Mononuclear cell (primary cell): ENCODE data around the gene COL2A1. TPM values are rescaled to one million over a fixed set of nuclear protein-coding genes. Genes with fewer than 3 reads are reported as not detected.

Source experiments
- H3K27me3 ChIP-seq: 2 replicates; pipeline ENCODE4 v1.6.0; 2011; ENCODE audit warnings: low read length, control low read depth; ENCODE audit not compliant: insufficient read depth
- H3K4me1 ChIP-seq: 2 replicates; pipeline ENCODE4 v1.5.1; 2011; ENCODE audit warnings: mild to moderate bottlenecking, low read length, control low read depth; ENCODE audit not compliant: insufficient read depth
- H3K4me3 ChIP-seq: 2 replicates; pipeline ENCODE4 v1.5.1; 2011; ENCODE audit warnings: mild to moderate bottlenecking, low read length, moderate library complexity
- H3K9me3 ChIP-seq: 2 replicates; pipeline ENCODE4 v1.5.1; 2011; ENCODE audit warnings: low read depth, mild to moderate bottlenecking, control low read depth, low read length
- total RNA-seq: library from RNA; depleted of rRNA; stranded (reverse); fragments of >200 nt; gene quantifications from one replicate; pipeline ENCODE4 v1.2.3, GENCODE V29; 2012

COL2A1 gene
- total RNA-seq, 1 donor, result not detected

DNA sequence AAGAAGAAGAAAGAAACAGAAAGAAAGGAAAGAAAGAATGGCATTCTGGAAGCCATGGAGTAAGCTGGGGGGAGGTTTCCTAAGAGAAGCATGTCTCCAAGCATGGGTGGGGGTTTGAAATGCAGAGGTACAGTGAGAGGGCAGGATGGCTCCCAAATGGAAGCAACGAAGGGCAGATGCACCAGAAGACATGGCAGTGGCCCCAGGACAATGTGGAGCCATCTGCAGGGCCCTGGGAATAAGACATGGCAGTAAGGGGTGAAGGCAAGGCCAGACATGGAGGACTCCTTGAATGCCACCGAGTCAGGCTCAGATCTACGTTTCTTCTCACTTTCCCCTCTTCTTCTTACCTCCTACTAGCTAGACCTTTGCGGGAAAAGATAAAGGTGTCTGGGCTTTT is 4.7 kb upstream of the COL2A1 start:
- H3K4me3 ChIP-seq, result no peak overlapping the region
- H3K4me1 ChIP-seq, result peaks cover 12% of the 10 kb centered on the region
- peaks cover 54% of the 10 kb centered on the region for H3K27me3 ChIP-seq
- H3K9me3 ChIP-seq, result no peaks in the 10 kb centered on the region

DNA sequence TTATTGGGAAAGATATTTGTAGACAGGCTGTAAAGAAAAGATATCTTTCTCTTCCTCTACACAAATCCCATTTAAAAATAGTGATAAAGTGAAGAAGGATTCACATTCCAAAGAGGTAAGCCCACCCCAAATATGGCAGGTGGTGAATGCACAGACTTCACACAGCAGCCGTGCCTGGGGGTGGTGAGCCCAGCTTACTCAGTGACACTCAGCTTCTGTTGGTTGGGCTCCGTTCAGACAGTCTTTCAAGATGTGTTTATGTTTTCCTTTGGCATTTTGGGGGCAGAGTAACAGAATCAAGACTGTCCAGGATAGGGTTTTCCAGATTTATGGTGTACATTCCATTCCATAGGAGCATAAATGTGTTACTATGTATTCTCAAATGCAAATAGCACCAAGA is 4.1 kb upstream of the COL2A1 start:
- no peak overlapping the region for H3K4me3 ChIP-seq
- peaks cover 18% of the 10 kb centered on the region for H3K4me1 ChIP-seq
- H3K9me3 ChIP-seq, result no peaks in the 10 kb centered on the region
- H3K27me3 ChIP-seq, result peaks cover 60% of the 10 kb centered on the region

DNA sequence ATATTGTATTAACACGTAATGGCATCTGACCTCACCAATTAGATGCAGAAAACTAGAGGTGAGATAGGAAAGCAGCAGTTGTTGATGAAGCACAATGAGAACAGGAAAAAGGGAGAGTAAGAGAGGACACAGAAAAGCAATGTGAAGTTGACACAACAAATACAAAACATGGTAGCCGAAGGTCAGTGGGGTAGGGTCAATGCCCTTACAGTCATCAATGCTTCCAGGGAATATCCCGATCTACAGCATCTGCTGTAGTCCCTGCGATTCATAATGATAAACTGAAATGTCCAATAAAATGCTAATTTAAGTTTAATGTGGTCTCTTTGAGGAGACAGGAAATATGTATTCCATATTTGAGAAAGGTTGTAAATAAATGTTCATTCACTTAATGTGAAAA is 2.9 kb upstream of the COL2A1 start:
- Histone ChIP-seq H3K4me1 (peaks cover 30% of the 10 kb centered on the region), H3K27me3 (peaks cover 71% of the 10 kb centered on the region), H3K4me3 (no peak overlapping the region), H3K9me3 (no peaks in the 10 kb centered on the region)

DNA sequence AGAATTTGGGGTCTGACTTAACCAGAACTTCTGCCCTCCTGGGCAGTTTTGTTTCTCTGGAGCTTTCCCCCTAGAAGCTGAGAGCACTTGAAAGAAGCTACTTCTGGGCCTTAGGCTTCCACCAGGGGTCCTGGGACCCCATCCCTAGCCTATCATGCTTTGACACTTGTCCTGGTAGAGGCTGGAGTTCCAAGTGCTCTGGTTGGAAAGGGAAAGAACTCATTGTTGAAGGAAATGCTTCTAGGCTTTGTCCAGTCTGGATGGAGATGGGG is 1.4 kb upstream of the COL2A1 start:
- Histone ChIP-seq H3K9me3 (no peaks in the 10 kb centered on the region), H3K4me3 (no peak overlapping the region), H3K27me3 (peaks cover 84% of the 10 kb centered on the region), H3K4me1 (peaks cover 44% of the 10 kb centered on the region)

DNA sequence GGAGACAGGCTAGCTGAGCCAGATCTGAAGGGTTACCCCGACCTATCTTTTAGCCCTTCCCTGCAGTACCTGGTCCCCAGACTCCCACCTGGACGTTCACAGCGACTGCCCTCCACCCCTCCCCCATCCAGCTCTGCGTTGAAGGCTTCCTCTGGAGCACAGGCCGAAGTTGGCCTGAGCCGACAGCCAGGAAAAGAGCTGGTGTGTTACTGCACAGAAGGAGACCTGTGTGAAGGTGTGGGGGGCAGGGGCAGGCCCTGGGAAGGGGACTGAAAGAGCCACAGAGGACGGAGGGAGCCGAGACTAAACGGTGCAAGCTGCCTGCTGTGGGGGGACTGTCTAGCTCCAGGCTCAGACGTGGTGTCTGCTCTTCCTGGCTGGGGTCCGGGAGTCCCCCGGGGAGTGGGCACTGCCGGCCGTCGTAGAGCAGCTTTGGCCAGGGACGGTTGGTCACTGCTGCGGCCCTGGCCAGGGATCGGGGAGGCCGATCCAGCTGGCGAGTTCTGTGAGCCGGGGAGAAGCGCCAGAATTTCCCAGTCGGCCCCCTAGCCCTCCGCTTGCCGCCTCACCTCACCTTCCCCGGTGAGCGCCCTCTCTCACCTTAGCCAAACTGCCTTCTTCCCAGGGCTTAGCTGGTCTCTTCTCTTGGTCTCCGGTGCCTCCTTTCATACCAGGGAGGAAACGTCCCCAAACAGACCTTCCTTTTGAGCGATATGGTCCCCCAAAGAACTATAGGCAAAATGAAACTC is 899 bp upstream of the COL2A1 start:
- peaks cover 89% of the 10 kb centered on the region for H3K27me3 ChIP-seq

DNA sequence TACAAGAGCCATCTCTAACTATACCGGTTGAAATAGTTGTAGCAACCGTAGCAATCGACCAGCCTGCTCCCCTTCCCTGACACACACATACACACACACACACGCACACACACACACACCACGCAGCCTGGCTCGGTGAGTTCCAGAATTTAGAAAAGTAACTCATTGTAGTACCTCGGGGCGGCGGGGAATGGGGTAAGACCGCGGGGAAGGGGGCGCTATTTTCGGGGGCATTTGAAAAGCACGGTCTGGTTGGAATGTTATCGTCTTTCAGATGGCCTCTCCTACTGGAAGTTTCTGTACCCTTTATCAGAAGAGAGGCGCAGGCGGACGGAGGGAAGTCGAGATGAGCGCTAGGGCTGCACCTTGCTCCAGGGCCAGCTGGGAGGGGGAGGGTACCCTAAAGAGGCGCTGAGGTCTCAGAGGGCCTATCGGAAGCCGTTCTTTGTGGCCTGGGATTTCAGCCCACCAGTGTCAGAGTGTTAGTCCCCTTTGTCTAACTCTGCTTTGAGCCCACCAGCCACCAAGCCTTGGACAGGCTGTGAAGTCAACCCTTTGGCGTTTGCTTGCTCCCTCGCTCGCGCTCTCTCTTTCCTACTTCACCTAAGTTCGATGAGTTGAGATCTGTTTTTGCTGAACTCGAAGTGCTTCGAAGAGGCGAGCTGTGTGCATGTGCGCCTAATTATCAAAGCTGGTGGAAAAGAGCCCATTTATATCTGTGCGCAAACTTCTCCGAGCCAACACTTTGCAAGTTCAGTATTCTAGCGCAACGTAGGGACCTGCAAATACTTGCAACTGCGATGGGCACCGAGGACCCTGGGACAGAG is 837 bp downstream of the COL2A1 start:
- H3K27me3 ChIP-seq, result peaks cover 97% of the 10 kb centered on the region
- H3K4me3 ChIP-seq, result no peak overlapping the region
- peaks cover 44% of the 10 kb centered on the region for H3K4me1 ChIP-seq
- no peaks in the 10 kb centered on the region for H3K9me3 ChIP-seq

More for the DNA sequence above, 899 bp upstream of the COL2A1 start:
- Histone ChIP-seq H3K9me3 (no peaks in the 10 kb centered on the region), H3K4me3 (no peak overlapping the region), H3K4me1 (peaks cover 44% of the 10 kb centered on the region)

DNA sequence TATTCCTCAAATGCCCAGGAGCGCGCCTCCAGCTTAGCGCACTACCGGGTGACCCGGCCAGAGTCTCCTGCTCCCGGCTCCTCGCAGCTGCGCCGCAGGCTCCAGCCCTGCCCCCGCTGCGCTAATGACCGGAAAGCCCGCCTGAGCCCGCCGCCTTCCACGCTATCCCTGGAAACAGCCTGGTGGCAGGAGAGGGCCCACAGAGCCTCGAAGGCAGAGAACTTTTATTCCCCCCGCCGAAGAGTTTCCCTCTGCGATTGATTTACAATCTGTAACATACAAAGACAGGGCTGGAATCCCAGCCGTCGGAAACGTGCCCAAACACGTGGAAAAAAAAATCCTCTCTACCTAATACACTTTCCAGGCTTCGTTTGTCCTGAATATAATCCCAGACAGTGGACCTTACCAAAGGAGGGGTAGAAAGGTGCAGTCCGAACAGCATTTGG is 1.5 kb downstream of the COL2A1 start:
- Histone ChIP-seq H3K27me3 (peaks cover 98% of the 10 kb centered on the region), H3K9me3 (no peaks in the 10 kb centered on the region), H3K4me3 (no peak overlapping the region), H3K4me1 (peaks cover 44% of the 10 kb centered on the region)

DNA sequence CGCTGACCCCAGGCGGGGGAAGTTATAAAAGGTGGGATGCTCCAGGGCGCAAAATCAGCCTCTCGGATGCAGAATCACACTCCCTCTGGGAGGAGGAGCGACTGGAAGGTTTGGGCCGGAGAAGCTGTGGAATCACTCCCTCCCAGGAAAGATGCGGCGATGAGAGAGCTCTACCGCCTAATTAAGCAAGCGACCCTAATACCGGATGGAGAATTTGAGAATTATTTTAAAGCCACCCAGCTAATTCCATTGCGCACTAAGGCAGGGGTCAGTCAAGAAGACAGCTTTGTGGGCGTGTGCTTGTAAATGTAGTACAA is 1.9 kb downstream of the COL2A1 start:
- Histone ChIP-seq H3K4me1 (peaks cover 44% of the 10 kb centered on the region), H3K27me3 (peaks cover 97% of the 10 kb centered on the region), H3K4me3 (no peak overlapping the region), H3K9me3 (no peaks in the 10 kb centered on the region)

DNA sequence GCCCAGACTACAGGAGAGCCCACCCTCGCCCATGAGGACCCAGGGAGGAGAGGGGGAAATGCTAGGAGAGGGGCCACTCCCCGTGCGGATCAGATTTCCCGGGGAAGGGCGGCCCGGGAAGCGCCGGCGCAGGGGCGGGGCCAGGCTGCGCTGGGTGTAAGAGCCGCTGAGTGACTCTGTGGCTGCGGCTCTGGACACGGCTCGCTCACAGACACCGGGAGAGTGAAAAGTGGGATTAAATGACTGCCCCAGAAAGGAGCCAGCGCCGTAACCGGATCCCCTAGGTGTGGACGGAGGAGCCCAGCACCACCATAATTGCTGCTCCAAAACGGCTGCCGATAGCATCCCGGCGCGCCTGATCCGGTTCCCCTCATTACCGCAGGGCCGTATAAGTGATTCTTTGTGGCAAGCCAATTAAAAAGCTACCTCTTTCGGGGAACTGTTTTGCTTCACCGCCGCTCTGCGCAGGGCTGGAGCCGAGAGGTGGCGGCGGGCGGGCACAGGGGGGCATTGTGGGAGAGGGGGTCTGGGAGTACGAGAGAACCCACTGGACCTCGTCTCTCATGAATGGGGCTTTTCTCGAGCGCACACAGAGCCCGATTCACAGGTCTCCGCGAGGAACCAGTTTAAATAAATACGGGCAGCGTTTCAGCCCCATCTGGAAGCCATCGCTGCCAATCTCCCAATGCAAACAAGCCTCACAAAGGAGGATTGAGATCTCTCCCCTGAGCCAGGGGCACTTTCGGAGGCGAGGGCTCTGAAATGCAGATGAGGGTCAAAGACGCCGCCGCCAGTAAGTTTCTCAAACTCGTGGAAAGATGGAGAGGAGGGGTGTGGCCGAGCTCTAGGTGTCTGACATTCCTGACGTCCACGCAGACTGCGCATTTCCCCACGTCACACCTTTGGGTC is 2.5 kb downstream of the COL2A1 start:
- Histone ChIP-seq H3K4me3 (no peak overlapping the region), H3K4me1 (peaks cover 44% of the 10 kb centered on the region)

DNA sequence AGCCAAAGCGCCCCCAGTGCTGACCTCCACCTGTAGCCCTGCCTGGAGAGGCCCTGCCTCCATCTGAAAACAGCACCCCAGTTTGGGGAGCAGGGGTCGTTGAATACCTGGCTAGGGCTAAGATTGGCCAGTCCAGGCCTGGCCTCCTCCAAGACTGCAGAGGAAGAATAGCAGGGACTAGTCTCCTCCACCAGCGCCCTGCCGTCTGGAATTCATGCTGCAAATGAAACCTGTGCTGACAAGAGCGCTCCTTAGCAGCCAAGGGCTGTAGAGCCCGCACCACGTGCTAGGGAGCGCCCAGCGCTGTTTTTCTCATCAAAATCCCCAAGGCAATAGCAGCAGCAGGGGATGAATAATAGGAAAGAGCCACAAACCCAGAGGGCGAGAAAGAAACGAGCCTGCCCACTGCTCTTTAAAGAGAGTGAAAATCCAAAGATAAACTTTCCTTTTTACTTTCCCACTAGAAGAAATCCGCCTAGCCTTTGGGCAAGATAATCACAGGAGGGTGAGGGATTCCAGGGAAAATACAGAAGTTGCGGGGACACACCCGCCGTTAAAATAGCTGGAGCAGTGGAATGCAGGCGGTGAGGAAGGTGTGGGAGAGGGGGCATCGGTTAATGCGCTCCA is 3.3 kb downstream of the COL2A1 start:
- H3K9me3 ChIP-seq, result no peaks in the 10 kb centered on the region
- peaks cover 97% of the 10 kb centered on the region for H3K27me3 ChIP-seq
- no peak overlapping the region for H3K4me3 ChIP-seq
- H3K4me1 ChIP-seq, result peaks cover 44% of the 10 kb centered on the region

More for the DNA sequence above, 2.5 kb downstream of the COL2A1 start:
- no peaks in the 10 kb centered on the region for H3K9me3 ChIP-seq
- peaks cover 97% of the 10 kb centered on the region for H3K27me3 ChIP-seq

DNA sequence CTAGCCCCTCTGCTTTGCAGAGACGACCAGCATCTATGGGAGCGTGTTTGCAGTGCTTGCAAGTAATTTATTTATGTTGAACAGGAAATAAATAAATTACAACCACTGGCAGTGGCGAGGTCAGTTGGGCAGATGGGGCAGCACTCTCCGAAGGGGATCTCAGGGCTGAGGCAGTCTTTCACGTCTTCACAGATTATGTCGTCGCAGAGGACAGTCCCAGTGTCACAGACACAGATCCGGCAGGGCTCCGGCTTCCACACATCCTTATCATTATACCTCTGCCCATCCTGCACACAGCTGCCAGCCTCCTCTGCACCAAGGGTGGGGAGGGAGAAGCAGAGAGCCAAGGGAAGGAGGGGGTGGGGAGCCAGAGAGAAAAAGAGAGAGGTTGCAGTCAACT is 4.5 kb downstream of the COL2A1 start:
- Histone ChIP-seq H3K9me3 (no peaks in the 10 kb centered on the region), H3K4me3 (no peak overlapping the region), H3K4me1 (peaks cover 40% of the 10 kb centered on the region), H3K27me3 (peaks cover 88% of the 10 kb centered on the region)

DNA sequence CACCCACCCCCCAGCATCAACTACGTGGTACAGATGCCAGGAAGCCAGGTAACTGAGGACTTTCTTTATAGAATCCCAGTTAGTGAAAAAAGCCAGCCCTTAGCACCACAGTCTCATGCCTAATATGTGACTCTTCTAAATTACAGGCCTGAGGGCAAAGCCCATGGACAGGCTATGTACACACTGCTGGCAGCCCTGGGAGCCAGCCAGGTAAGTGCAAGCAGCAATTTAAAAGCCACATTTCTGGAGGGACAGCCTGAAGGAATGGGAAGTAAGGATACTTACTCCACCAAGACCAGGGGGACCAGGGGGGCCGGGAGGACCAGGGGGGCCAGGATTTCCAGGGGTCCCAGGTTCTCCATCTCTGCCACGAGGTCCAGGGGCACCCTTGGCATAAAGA is 7.0 kb downstream of the COL2A1 start:
- Histone ChIP-seq H3K4me1 (peaks cover 15% of the 10 kb centered on the region), H3K4me3 (no peak overlapping the region), H3K9me3 (no peaks in the 10 kb centered on the region), H3K27me3 (peaks cover 70% of the 10 kb centered on the region)

DNA sequence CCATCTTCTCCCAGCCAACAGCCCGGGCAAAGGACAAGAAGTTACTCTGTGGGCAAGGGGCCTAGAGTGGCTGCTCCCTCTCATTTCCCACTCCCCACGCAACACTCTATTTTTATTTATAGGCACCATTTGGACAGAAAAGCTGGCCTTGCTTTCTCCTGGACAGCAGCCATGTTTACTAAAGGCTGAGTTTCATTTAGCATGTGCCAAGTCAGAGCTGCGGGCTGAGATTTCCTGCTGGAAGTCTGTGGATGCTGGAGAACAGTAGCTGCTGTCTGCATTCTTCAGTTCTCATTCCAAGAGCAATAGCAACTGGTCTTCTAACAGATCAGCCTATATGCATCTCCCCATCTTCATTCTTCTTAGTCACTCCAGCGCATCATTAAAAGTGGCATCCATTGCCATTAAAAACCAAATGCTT is 8.3 kb downstream of the COL2A1 start:
- Histone ChIP-seq H3K27me3 (peaks cover 56% of the 10 kb centered on the region), H3K4me1 (peaks cover 6% of the 10 kb centered on the region), H3K4me3 (no peak overlapping the region), H3K9me3 (no peaks in the 10 kb centered on the region)

DNA sequence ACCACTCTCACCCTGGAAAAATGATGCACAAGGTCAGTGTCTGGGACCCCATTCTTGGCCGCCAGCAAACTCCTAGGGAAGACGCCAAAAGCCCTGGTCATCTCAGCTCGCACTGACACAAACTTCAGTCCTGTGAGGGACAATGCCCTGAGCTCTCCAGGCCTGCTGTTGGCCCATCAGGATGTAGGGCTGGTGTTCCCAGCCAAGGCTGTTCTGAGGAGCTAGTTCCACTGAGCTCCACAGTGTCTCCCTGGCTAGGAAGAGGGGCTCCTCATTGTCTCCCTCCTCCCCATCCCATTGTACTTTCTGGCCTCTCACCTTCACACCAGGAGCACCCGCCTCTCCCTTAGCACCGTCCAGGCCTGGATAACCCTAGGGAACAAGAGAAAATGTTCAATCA is 10.8 kb downstream of the COL2A1 start:
- H3K4me1 ChIP-seq, result peaks cover 25% of the 10 kb centered on the region
- H3K27me3 ChIP-seq, result peaks cover 31% of the 10 kb centered on the region
- no peak overlapping the region for H3K4me3 ChIP-seq
- no peaks in the 10 kb centered on the region for H3K9me3 ChIP-seq

DNA sequence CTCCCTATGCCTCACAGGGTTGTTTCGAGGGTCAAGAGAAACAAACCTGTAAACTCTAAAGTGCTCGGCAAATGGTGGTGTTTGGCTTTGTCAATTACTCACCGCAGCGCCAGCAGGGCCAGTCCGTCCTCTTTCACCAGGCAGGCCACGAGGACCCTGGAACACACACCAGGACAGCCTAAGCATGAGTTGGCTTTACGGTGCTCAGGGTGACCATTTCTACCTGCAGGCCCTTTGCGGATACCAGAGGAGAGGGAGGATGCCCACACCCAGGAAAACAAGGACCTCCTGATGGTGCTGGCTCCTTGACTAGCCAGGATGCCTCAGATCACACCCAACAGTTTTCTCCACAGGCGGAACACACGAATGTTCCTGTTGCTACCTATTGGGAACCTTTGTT is 11.5 kb downstream of the COL2A1 start:
- Histone ChIP-seq H3K4me1 (peaks cover 25% of the 10 kb centered on the region), H3K4me3 (no peak overlapping the region), H3K9me3 (no peaks in the 10 kb centered on the region), H3K27me3 (peaks cover 25% of the 10 kb centered on the region)
